ENCODE measurements around the gene AKR1C8. TPM values are rescaled to one million over a fixed set of nuclear protein-coding genes. Genes with fewer than 3 reads are reported as not detected.
"Not testable (repeated sequence)": the region's sequence is repeated elsewhere in the genome, so short reads cannot be mapped to it uniquely, and the experiment has no call there.

The AKR1C8 gene
- total RNA-seq, 1 donor from 2014 or later = 1.5 TPM

DNA sequence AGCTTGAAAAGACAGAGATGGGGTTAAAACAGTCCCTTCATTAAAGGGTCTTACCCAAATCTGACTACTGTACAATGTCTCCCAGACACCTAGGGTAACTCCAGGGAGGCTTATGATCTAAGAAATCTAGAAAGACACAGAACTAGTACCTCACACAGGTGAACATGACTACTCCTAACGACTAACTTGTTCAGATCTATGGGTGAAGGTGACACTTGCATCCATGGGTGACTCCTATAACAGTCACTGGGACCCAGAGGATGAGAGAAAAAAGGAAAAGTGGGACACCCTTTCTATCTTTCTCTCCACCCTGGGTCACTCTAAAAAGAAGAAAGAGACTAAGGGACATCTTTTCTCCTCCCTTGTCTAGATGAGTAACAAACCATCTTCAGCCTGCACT, 19.2 kb downstream of the AKR1C8 start:
- peak; percentile 11 for DNase-seq

DNA sequence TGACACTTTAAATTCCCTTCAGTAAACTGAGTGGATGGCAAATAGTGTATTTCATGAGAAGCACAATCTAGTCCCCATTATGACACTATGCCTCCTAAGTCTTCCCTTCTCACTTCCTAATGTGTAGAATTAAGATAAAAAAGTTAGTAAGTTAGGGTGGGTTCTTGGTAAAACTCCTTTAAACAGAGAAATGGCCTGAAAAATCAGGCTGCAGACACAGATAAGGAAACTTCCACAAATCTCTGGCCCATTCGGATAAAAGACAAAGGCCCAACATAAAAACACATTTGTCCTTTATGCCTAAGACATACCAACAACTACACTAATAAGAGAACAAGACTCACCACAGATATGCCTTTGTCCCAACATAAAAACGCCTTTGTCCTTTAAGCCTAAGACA, 21.5 kb downstream of the AKR1C8 start:
- DNase-seq = no peak

DNA sequence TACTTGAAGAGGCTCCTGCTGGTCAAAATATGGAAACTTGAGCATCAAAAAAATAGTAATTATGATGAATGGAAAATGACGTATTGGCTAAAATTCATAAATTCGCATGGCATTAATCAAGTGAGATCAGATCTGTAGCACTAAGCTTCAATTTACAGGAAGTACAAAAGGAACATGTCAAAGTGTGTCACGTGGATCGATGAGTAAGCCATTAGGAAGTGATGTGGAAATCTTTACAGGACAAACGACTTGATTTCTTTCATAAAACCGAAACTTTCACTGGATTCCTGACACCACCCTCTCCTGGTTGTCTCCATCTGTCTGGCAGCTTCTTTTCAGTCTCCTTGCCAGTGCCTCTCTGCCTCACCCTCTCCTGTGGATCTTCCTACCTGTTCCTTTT, 25.8 kb downstream of the AKR1C8 start:
- DNase-seq = peak; percentile 13

DNA sequence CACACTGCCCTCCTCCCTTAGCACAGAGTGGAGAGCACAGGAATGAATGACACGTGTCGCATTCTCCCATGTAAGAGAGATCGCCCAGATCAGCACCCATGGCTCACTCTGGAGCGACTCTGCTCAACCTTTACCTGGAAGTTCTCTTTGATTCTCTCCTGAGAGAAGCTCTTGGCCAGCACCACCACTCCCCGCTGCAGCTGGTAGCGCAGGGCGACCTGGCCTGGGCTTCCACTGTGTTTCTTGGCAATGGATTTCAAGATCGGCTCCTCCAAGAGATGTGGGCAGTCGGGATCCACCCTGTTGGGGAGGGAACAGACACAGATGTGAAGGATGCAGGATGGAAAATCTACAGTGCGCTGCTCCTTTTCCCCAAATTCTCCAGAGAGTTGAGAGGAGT, 27.4 kb downstream of the AKR1C8 start:
- no peak for DNase-seq

DNA sequence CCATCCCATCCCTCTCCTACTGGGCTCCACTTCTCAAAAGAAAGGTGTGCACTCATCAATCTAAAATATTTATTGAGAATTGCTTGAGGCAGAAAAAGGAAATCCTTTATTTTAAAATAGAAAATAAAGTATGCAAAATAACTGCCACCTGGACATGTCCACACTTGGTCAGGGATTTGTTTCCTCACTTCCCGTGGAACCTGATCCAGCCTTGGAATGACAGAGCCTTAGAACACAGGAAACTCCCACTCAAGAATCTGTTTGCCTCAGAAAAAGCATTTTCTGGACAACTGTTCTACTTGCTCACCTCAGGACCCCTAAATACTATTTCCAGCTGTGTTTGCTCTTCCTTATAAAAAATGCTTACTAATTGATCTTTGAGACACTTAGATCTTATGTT, 29.0 kb downstream of the AKR1C8 start:
- no peak for DNase-seq

DNA sequence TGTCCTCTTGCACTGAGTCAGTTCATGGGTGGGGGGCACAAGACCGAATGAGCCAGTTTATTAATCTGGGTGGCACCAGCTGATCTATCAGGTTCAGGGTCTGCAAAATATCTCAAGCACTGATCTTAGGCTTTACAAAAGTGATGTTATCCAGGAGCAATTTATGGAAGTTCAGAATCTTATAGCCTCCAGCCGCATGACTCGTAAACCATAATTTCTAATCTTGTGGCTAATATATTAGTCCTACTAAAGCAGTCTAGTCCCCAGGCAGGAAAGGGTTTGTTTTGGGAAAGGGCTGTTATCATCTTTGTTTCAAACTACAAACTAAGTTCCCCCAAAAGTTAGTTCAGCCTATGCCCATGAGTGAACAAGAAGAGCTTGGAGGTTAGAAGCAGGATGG, 33.9 kb downstream of the AKR1C8 start:
- DNase-seq = no peak

DNA sequence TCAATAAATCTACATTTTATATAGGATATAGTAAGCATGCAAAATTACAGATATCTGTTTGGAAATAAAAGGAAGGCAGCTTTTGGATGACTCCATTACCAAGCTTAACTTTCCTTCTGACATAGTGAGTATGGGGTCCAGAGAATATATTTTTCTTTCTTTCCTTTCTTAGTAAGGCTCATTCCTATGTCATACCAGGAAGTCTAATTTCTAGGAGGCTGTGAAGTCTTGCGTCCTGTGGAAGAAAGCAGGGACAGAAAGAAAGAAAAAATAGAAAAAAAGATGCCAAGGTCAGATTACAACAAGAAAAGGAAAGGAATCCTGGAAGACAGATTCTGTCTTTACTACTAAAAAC, 36.3 kb downstream of the AKR1C8 start:
- DNase-seq = no peak

DNA sequence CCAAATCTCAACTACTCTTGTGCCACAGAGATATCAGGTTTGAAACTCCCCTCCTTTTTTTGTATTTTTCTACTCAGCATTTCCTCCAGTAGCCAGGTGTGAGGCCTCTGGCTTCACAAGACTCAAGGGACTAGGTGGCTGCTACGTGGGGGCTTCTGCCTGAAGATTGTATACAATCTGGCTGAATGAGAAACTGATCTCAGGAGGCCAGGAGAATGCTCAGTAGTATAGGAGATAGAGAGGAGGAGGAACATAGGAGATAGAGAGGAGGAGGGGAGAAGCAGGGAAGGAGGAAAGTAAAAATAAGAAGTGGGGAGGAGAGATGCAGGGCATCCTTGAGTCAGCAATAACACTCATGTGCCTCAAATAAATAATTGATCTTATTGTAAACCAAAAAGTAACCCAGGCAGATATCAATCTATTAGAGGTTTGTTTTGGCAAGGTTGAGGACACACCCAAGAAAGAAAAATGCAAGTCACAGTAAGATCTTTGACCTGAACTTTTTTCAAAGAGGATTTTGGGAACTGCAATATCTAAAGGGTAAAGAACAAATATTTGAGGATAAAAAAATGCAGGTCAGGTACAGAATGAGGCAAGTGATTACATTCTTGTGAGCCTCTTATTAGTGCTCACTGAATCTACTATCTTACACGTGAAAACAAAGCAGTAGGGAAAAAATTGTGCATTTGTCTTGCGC, 36.8 kb downstream of the AKR1C8 start:
- DNase-seq = no peak

DNA sequence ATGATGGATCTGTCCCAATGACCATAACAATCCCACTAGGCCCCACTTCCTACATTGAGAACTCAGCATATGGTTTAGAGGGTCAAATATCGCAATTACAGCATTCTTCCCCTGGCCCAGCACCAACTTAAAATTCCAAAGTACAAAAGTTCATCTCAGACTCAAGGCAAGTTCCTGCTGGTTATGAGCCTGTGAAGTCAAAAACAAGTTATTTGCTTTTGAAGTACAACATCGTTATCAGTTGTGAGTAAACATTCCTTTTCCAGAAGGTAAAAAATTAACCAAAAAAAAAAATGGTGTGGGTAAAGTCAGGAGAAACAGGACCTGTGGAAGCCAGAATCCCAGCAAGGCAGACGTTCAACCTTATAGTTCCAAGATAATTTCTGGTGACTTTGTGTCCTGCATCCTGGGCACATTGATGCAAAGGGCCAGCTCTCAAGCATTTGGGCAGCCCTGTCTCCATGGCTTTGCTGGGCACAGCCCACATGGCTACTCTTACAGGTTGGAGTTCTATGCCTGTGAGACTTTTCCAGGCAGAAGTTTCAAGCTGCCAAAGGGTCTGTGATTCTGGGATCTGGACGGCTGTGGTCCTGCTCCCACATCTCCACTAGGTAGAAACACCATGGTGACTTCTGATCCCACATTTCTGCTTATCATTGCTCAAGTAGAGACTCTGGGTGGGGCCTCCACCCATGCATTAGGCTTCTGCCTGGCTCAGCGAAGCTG, 37.5 kb downstream of the AKR1C8 start:
- DNase-seq = no peak

DNA sequence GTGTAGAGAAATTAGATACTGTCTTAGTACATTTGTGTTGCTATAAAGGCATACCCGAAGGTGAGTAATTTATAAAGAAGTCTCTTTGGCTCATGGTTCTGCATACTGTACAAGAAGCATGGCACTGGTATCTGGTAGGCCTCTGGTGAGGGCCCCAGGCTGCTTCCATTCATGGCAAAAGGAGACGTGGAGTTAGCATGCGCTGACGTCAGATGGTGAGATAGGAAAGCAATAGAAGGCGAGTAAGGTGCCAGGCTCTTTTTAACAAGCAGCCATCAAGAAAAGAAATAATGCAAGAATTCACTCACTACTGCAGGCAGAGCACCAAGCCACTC, 38.1 kb downstream of the AKR1C8 start:
- DNase-seq = no peak

DNA sequence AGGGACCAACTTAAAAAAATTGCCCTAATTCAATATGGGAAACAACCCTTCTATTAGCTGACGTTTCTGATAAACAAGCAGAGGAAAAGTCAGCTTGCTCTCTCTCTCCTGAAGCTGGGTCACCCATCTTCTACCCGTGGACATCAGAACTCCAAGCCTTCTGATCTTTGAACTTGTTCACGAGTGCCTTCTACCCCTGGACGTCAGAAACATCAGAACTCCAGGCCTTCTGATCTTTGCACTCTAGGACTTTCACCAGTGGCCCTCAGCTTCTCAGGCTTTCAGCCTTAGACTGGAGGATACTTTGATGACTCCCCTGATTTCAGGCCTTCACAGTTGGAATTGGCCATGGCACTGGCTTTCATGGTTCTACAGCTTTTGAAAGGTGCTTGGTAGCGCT, 41.8 kb downstream of the AKR1C8 start:
- no peak for DNase-seq

DNA sequence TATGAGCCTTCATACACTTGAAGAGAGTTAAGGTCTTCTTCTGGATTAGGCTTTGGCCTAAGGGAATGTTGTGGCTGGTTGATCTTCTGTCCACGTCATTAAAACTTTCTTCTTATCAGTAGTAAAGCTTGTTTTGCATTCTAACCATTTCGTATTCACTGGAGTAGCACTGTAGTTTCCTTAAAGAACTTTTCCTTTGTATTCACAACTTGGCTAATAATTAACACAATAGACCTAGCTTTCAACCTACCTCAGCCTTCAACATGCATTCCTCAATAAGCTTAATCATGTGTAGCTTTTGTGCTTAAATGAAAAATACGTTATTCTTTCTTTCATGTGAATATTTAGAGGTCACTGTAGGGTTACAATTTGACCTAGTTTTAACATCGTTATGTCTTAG, 42.8 kb downstream of the AKR1C8 start:
- DNase-seq = no peak

DNA sequence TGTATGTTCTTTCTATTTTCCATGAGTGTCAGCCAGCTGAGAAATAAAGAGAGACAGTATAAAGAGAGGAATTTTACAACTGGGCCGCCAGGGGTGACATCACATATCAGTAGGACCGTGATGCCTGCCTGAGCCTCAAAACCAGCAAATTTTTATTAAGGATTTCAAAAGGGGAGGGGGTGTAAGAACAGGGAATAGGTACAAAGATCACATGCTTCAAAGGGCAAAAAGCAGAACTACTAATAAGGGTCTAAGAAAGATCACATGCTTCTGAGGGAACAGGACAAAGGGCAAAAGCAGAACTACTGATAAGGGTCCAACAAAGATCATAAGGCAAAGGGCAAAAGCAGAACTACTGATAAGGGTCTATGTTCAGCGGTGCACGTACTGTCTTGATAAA, 47.3 kb downstream of the AKR1C8 start:
- DNase-seq = not testable (repeated sequence)

DNA sequence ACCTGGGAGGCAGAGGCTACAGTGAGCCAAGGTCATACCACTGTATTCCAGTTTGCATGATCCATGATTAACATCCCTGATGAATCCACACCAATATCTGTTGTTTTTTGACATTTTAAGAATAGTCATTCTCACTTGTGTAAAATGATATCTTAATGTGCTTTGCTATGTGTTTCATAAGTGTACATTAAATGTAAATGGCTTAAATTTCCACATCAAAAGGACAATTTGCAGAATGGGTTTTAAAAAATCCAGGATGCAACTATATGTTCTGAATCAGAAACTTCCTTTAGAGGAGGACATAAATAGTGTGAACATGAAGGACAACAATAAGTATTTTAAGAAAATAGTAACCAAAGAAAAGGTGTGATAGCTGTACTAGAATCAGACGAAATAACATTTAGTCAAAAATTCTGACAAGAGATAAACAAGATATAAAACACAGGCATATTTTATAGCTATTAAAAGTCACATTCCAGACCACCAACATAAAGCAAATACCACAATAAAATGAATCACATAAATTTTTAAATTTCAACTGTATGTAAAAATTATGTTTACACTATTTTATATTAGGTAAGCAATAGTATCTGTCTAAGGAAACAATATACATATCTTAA, 48.4 kb downstream of the AKR1C8 start:
- no peak for DNase-seq

DNA sequence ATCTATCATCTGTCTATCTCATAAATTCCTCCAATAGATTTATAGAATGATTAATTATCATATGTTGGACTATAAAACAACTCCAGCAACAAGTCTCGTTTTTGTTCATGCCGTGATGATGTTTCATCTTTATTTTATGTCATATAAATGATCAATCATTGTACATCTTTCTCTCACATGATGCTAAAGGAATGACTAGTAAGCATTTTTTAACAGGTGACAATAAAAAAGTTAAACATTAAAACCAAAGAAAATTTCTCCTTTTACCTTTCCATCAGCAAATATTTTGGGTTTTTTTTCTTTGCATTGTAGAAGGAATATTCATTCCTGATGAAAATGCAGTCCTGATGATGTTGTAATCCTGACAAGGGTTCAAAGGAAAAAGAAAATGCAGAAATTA, 49.4 kb downstream of the AKR1C8 start:
- no peak for DNase-seq

DNA sequence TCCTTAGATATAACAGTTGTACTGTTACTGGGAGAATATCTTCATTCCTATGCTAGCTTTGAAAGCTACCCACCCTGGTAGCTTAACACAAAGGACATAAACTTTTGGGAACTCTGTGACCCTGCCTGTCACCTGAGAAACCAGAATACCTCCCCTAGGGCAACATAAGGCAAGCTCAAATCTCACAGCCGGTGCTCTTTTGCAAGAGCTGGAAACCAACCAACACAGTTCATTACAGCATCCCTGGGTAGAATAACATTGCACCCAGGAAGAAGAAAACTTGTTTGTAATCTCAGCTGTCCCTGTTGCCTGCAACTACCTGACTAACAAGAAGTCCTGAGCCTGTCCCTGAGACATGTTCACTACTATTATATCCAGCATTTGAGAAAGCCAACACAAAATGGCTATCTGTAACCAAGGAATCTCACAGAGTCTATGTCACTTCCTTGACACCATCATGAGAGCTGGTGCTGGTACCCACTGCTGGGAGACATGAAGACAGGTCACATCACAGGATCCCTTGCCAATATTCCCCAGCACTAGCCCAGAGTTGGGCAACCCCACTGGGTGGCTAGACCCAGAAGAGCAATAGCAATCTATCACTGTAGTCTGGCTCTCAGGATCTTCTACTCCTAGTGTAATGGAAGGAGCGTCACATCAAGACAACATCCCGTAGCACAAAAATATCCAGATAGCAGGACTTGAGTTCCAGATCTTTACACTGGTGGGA, 59.5 kb downstream of the AKR1C8 start:
- DNase-seq = no peak

DNA sequence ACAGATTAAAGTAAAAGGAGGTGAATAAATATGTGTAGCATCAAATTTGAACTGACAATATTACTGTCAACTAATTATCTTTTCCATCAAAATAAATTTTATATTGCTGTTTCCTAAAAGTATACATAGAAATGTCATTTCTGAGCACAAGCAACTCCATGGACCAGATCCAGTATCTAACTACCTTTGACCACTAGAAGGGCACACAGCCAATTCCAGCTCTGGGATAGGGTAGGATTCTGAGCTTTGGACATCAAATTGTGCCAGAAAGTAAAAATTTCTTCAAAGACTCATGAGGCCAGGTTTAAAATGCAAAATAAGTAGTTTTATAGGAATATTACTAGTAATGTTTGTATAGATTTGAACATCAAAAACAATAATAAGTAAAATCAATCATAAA, 61.1 kb downstream of the AKR1C8 start:
- no peak for DNase-seq

DNA sequence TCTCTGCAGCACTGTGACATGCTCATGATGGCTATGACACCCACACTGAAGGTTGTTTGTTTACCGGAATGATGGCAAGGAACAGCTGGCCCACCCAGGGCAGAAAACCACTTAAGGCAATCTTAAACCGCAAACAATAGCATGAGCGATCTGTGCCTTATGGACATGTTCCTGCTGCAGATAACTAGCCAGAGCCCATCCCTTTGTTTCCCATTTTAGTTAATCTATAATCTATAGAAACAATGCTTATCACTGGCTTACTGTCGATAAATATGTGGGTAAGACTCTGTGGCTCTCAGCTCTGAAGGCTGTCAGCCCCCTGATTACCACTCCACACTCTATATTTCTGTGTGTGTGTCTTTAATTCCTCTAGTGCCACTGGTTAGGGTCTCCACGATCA, 65.0 kb downstream of the AKR1C8 start:
- not testable (repeated sequence) for DNase-seq

DNA sequence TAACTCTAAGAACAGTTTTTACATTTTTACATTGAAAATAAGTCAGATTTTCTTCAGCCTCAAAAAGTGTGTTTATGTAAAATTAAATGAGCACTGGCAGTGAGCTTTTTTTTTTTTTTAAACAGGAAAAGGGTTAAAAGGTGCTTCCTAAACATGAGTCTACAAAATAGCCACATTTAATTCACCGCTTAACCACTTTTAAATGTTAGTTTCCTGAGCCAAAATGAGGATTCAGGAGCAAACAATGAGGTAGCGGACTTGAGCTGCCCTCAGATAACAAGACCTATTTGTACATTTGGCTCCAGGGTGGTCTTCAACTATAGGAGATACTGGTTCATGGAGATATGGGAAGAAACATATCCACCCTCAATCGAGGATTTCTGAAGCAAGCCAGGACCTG, 67.9 kb downstream of the AKR1C8 start:
- DNase-seq = peak; percentile 51

DNA sequence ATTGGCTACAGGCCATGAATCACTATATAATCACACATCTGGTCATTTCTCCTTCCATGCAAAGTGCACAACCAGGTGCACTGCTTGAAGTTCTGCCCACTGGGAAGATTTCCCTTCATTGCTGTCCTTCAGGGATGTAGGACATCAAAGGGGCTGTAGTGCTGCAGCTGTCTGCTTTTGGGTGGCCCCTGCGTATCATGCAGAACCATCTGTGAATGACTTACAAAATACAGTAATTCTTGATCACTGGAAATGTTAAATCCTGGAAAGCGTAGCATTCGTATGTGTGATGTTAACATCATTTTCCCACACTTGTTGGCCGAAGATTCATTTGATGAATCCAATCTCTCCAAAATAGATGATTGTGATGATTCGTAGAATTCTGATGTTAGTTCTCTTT, 68.3 kb downstream of the AKR1C8 start:
- DNase-seq = no peak

DNA sequence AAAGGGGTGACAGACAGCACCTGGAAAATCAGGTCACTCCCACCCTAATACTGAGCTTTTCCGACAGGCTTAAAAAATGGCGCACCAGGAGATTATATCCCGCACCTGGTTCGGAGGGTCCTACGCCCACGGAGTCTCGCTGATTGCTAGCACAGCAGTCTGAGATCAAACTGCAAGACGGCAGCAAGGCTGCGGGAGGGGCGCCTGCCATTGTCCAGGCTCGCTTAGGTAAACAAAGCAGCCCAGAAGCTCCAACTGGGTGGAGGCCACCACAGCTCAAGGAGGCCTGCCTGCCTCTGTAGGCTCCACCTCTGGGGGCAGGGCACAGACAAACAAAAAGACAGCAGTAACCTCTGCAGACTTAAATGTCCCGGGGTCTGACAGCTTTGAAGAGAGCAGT, 75.1 kb downstream of the AKR1C8 start:
- DNase-seq = not testable (repeated sequence)

DNA sequence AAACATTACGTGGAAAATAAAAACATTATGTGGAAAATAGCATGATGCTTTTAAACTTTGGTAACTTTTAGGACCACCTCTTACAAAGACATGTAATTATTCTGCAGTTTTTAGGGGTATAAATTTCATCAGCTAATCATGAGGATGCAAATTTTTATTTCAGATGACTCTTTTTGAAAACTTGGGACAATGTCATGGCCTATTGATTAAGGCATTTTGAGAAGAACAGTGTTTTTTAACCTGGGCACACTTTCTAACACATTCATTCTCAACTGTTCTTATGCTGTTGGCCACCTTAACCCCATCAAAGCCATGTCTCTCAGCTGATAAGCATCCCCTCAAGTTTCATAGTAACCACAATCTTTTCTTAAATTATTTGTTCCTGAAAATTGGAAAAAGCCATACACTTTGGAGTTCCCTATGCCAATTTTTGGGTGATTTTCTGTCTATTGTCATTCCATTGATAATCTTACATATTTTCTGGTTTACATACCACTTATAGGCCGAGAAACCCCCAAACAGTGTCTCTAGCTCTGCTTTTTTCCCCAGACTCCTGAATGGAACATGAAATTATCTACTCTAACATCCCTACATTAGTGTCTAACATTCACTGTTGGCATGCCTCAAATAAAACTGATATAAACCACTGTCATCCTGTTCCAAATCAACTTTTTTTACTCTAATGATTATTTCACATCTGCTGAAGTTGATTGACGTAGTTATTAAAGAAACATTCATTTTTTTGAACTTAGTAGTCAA, 76.1 kb downstream of the AKR1C8 start:
- DNase-seq = no peak
